HEK293 (cell line): ENCODE results near the gene TAAR5.

Experiments
- EGR2 ChIP-seq: fragments of 450-650 bp; formaldehyde crosslinking; IDR thresholded peaks from 2 replicates; pipeline ENCODE4 v1.5.1; 2016; ENCODE audit warnings: low read depth, missing biosample characterization, missing genetic modification characterization
- KLF10 ChIP-seq: fragments of 450-650 bp; IDR thresholded peaks from 2 replicates; pipeline ENCODE4 v1.5.1; 2018; ENCODE audit warnings: missing biosample characterization, mild to moderate bottlenecking, missing genetic modification characterization
- KLF9 ChIP-seq: fragments of 450-650 bp; formaldehyde crosslinking; IDR thresholded peaks from 2 replicates; pipeline ENCODE4 v1.5.1; 2016; ENCODE audit warnings: missing biosample characterization, missing genetic modification characterization, low read depth
- ZBTB11 ChIP-seq: fragments of 450-650 bp; formaldehyde crosslinking; conservative IDR thresholded peaks from 2 replicates; pipeline ENCODE4 v1.5.1; 2016; ENCODE audit warnings: low read depth, missing biosample characterization, missing genetic modification characterization
- ZFP37 ChIP-seq: fragments of 450-650 bp; formaldehyde crosslinking; IDR thresholded peaks from 2 replicates; pipeline ENCODE4 v1.5.1; 2016; ENCODE audit warnings: missing biosample characterization, missing genetic modification characterization
- ZNF292 ChIP-seq: fragments of 450-650 bp; formaldehyde crosslinking; IDR thresholded peaks from 2 replicates; pipeline ENCODE4 v1.5.1; 2016; ENCODE audit warnings: low read depth, missing biosample characterization, missing genetic modification characterization, borderline replicate concordance
- ZNF549 ChIP-seq: fragments of 450-650 bp; IDR thresholded peaks from 2 replicates; pipeline ENCODE4 v1.5.1; 2018; ENCODE audit warnings: missing biosample characterization, missing genetic modification characterization, mild to moderate bottlenecking, inconsistent platforms, moderate library complexity
- ZNF580 ChIP-seq: fragments of 450-650 bp; formaldehyde crosslinking; IDR thresholded peaks from 2 replicates; pipeline ENCODE4 v1.5.1; 2016; ENCODE audit warnings: missing biosample characterization, missing genetic modification characterization
- TF ChIP-seq, protein P1 (sequence below): fragments of 450-650 bp; formaldehyde crosslinking; IDR thresholded peaks from 2 replicates; pipeline ENCODE4 v1.5.1; 2016; ENCODE audit warnings: missing biosample characterization, missing genetic modification characterization
- TF ChIP-seq, protein P2 (sequence below): fragments of 450-650 bp; formaldehyde crosslinking; IDR thresholded peaks from 2 replicates; pipeline ENCODE4 v1.5.1; 2016; ENCODE audit warnings: missing biosample characterization, missing genetic modification characterization
- TF ChIP-seq, protein P3 (sequence below): fragments of 450-650 bp; IDR thresholded peaks from 2 replicates; pipeline ENCODE4 v1.5.1; 2018; ENCODE audit warnings: missing biosample characterization, missing genetic modification characterization

DNA sequence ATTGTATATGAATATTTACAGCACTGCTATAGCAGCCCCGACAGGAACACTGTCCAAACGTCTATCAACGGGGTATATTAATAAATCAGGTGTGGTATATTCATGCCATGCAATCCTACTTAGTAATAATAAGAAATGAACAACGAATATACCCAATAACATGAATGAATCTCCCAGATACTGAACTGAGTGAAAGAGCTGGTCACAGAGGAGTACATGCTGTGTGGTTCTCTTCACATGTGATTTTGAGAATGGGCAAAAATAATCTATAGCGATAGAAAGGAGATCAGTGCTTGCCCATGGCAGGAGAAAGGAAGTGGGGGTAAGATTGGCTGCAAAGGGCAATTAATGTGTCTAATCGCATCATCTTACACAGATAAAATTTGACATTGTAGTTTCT lies 23.1 kb downstream of the TAAR5 start:
- TF ChIP-seq KLF10 (tag by site-specific recombination) (no peak), ZBTB11 (tag by site-specific recombination) (no peak), KLF9 (tag by site-specific recombination) (no peak), ZNF549 (tag by site-specific recombination) (no peak), ZNF580 (tag by site-specific recombination) (no peak), ZNF292 (tag by site-specific recombination) (no peak), EGR2 (no peak), ZFP37 (tag by site-specific recombination) (no peak)
- TF ChIP-seq, protein P1, sequence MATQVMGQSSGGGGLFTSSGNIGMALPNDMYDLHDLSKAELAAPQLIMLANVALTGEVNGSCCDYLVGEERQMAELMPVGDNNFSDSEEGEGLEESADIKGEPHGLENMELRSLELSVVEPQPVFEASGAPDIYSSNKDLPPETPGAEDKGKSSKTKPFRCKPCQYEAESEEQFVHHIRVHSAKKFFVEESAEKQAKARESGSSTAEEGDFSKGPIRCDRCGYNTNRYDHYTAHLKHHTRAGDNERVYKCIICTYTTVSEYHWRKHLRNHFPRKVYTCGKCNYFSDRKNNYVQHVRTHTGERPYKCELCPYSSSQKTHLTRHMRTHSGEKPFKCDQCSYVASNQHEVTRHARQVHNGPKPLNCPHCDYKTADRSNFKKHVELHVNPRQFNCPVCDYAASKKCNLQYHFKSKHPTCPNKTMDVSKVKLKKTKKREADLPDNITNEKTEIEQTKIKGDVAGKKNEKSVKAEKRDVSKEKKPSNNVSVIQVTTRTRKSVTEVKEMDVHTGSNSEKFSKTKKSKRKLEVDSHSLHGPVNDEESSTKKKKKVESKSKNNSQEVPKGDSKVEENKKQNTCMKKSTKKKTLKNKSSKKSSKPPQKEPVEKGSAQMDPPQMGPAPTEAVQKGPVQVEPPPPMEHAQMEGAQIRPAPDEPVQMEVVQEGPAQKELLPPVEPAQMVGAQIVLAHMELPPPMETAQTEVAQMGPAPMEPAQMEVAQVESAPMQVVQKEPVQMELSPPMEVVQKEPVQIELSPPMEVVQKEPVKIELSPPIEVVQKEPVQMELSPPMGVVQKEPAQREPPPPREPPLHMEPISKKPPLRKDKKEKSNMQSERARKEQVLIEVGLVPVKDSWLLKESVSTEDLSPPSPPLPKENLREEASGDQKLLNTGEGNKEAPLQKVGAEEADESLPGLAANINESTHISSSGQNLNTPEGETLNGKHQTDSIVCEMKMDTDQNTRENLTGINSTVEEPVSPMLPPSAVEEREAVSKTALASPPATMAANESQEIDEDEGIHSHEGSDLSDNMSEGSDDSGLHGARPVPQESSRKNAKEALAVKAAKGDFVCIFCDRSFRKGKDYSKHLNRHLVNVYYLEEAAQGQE: no peak
- TF ChIP-seq, protein P2, sequence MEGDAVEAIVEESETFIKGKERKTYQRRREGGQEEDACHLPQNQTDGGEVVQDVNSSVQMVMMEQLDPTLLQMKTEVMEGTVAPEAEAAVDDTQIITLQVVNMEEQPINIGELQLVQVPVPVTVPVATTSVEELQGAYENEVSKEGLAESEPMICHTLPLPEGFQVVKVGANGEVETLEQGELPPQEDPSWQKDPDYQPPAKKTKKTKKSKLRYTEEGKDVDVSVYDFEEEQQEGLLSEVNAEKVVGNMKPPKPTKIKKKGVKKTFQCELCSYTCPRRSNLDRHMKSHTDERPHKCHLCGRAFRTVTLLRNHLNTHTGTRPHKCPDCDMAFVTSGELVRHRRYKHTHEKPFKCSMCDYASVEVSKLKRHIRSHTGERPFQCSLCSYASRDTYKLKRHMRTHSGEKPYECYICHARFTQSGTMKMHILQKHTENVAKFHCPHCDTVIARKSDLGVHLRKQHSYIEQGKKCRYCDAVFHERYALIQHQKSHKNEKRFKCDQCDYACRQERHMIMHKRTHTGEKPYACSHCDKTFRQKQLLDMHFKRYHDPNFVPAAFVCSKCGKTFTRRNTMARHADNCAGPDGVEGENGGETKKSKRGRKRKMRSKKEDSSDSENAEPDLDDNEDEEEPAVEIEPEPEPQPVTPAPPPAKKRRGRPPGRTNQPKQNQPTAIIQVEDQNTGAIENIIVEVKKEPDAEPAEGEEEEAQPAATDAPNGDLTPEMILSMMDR (tag by site-specific recombination): no peak
- TF ChIP-seq, protein P3, sequence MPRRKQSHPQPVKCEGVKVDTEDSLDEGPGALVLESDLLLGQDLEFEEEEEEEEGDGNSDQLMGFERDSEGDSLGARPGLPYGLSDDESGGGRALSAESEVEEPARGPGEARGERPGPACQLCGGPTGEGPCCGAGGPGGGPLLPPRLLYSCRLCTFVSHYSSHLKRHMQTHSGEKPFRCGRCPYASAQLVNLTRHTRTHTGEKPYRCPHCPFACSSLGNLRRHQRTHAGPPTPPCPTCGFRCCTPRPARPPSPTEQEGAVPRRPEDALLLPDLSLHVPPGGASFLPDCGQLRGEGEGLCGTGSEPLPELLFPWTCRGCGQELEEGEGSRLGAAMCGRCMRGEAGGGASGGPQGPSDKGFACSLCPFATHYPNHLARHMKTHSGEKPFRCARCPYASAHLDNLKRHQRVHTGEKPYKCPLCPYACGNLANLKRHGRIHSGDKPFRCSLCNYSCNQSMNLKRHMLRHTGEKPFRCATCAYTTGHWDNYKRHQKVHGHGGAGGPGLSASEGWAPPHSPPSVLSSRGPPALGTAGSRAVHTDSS (tag by site-specific recombination): no peak
